HG02623 (cell line): ENCODE data around the gene SCAPER.

Experiments
- ATAC-seq: cut with Tn5 transposase; IDR thresholded peaks from one replicate; pipeline ENCODE4 v1.9.1; 2021; ENCODE audit warnings: moderate library complexity; ENCODE audit not compliant: unreplicated experiment

Gene SCAPER, protein sequence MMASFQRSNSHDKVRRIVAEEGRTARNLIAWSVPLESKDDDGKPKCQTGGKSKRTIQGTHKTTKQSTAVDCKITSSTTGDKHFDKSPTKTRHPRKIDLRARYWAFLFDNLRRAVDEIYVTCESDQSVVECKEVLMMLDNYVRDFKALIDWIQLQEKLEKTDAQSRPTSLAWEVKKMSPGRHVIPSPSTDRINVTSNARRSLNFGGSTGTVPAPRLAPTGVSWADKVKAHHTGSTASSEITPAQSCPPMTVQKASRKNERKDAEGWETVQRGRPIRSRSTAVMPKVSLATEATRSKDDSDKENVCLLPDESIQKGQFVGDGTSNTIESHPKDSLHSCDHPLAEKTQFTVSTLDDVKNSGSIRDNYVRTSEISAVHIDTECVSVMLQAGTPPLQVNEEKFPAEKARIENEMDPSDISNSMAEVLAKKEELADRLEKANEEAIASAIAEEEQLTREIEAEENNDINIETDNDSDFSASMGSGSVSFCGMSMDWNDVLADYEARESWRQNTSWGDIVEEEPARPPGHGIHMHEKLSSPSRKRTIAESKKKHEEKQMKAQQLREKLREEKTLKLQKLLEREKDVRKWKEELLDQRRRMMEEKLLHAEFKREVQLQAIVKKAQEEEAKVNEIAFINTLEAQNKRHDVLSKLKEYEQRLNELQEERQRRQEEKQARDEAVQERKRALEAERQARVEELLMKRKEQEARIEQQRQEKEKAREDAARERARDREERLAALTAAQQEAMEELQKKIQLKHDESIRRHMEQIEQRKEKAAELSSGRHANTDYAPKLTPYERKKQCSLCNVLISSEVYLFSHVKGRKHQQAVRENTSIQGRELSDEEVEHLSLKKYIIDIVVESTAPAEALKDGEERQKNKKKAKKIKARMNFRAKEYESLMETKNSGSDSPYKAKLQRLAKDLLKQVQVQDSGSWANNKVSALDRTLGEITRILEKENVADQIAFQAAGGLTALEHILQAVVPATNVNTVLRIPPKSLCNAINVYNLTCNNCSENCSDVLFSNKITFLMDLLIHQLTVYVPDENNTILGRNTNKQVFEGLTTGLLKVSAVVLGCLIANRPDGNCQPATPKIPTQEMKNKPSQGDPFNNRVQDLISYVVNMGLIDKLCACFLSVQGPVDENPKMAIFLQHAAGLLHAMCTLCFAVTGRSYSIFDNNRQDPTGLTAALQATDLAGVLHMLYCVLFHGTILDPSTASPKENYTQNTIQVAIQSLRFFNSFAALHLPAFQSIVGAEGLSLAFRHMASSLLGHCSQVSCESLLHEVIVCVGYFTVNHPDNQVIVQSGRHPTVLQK (N-terminal part only)

DNA sequence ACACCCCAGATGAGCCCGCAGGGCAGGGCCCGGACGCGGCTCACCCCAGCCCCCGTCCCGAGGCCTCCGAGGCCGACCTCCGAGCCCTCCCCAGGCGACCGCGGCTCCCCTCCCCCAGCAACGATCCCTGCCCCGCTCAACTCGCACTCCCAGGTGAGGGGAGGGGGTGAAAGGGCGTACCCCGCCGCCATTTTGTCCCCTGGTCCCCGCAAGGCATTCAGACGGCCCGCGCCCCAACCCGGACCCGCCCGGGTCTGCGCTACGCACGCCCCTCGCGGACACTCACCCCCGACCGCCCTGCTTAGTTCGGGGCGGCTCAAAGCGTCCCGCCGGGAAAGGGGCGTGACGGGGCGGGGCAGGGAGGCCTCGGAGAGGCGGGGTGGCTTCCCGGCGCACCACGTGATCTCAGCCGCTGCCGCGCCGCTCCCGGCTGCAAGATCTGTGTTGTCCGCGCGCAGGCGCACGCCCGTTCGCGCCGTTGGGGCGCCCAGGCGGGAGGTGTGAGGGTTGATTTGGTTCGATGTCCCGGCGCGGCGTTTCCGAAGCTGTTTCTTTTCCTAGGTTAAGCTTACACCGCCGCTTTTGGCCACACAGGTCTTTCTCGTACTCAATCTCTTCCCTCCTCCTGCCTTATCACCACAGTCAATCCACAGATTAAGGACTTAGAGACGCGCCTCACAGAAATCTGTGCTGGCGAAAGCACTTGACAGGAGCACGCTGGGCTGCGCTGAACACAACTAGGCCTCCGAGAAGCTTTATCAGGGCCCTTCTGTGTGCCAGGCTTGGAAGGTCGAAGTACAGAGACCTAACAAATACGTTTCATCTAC is at the start of gene SCAPER:
Gene SCAPER (minus strand): TSS at position 328 of the 827 bp plus-strand sequence. CDS start 21,523 bp downstream, outside the sequence.
- peak; percentile 83 for ATAC-seq

DNA sequence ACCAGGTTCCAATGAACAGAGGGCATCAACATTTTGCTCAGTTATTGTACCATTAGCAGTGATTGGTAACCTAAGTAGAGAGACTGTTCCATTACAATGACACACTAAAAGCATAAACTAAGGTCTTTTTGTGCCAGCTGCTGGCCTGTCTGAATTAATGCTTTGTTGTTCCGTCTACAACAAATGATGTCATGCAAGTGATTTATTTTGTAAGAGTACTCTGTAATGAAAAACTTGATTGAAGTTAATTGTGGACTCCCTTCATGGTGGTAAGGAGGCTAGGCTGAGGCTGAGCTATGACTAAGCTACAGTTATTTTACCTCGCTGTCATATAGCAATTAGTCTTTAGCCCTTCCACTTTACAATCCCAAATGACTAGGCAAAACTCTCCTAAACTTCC is 49.6 kb upstream of the SCAPER start:
- ATAC-seq: no peak

DNA sequence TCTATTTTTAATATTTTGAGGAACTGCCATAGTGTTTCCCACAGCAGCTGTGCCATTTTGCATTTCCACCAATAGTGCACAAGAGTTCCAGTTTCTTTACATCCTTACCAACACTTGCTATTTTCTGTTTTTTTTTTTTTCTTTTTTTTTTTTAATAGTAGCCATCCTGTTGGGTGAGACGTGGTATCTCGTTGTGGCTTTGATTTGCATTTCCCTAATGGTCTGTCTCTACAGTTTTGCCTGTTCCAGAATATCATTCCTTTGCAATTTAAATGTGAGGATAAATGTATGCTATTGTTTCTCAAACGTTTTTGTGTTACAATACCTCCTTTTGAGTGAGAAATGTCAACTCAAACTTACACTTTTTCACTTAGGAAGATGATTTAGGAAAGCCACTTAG is 48.8 kb upstream of the SCAPER start:
- no peak for ATAC-seq

- ATAC-seq: no peak
Measured at GRCh38 chr15:76951220-76951619, 46.1 kb upstream of the SCAPER start.

DNA sequence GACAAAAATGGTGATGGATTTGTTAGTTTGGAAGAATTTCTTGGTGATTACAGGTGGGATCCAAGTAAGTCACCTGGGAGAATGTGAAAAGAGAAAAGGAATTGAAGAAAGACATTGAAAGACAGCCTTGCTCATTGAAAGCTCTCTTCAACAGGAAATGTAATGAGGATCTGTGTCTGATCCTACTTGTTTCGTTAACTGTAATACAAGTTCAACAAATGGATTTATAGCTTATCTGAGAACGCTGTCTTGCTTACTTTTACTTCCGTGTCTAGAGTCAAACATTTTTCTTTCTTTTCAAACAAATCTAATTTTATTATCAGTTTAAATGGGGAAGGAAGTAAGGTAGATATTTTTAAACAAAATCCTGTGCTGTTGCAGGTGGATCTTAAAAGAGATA is 42.3 kb upstream of the SCAPER start:
- no peak for ATAC-seq

- ATAC-seq: no peak
Measured at GRCh38 chr15:76945494-76946093, 40.5 kb upstream of the SCAPER start.

- no peak for ATAC-seq
Measured at GRCh38 chr15:76942331-76942730, 37.2 kb upstream of the SCAPER start.

- ATAC-seq: no peak
Measured at GRCh38 chr15:76941636-76942035, 36.5 kb upstream of the SCAPER start.

DNA sequence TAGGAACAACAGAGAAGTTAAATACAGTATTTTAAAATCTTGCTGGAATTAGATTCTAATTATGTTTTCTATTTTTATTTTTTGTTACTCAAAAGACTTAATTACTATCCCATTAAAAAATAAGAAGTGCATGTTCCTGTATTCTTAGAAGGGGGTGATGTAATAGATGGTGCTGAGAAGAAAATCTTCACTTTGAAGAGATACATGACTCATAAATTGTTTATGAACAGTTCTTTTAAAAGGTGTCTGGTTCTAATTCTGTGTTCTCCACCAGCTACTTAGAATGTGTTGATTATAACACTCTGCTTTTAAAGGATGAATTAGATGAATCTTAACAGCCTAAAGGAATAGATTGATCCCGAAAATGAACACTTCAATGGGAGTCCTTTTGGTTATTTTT is 34.6 kb upstream of the SCAPER start:
- no peak for ATAC-seq

DNA sequence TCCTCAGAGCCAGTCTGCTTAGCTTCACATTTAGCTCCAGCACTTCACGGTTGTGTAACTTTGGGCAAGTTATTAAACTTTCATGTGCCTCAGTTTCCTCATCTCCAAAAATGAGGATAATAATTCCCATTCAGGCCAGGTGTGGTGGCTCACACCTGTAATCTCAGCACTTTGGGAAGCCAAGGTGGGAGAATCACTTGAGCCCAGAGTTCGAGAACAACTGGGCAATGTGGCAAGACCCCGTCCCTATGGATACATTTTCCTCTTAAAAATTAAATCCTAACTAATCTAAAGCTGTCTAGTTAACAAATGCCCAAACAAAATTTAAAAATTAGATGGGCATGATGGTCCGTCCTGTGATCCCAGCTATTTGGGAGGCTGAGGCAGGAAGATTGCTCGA is 33.6 kb upstream of the SCAPER start:
- no peak for ATAC-seq

- no peak for ATAC-seq
Measured at GRCh38 chr15:76936671-76937070, 31.5 kb upstream of the SCAPER start.

- no peak for ATAC-seq
Measured at GRCh38 chr15:76935620-76936019, 30.5 kb upstream of the SCAPER start.

DNA sequence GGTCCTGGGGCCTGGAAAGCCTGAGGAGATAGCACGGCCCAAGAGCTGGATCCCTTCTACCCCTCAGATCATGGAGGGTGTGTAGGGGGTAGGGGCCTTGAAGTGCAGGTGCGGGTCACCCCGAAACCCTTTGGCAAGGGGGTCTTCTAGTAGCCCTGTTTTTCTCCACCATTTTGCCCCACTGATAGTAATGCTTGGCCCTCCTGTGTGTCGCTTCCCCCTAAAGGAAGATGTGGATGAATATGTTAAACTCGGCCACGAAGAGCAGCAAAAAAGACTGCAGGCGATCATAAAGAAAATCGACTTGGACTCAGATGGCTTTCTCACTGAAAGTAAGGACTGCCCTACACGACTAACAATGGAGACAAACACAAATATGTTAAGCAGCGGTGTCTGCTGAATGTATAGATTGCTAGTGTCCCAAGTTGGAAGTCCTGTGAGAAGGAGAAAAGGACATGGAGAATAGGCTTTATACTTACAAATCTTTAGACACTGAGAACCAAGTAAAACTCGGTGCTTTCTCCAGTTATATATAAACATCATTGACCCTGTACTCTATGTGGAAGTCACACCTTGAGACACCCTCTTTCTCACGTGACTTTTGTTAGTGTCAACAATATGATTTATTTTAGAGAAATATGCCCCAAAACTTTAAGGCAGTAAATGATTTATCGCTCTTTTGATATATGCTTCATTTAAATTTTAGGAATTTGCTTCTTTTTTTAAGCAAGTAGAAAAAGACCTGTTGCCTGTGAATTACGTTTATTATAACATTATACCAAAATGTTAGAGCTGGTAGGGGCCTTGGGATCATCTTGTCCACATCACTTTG is 27.2 kb upstream of the SCAPER start:
- ATAC-seq: peak; percentile 3

- peak; percentile 97 for ATAC-seq
Measured at GRCh38 chr15:76931397-76932134, 26.4 kb upstream of the SCAPER start, which contains the start of gene RCN2. TSS of gene RCN2 (plus strand) at chr15:76931749. CDS start at chr15:76931842, 93 bp downstream.

DNA sequence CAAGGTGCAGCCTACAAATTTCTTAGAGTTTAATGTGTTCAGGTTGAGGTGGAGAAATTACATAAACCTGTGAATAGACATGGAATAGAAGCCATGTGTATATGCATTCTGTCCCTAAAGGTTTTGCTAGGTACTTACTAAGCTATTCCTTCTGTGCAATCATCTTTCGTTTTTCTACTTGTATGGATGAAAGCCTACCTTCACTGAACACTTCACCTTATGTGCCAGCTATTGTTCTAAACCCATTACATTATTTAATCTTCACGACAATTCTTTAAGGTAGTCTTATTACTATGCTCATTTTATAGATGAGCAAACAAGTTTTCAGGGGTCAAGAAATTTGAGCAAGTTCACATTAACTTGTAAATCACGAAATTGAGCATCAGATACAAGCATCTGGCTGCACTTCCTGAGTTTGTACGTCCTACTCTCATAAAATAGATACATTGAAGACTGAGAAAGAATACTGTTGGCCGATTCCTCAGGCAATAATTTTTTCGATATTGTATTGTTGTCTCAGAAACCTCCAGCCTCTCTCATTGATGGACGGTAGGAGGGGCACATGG is 25.8 kb upstream of the SCAPER start:
- no peak for ATAC-seq

DNA sequence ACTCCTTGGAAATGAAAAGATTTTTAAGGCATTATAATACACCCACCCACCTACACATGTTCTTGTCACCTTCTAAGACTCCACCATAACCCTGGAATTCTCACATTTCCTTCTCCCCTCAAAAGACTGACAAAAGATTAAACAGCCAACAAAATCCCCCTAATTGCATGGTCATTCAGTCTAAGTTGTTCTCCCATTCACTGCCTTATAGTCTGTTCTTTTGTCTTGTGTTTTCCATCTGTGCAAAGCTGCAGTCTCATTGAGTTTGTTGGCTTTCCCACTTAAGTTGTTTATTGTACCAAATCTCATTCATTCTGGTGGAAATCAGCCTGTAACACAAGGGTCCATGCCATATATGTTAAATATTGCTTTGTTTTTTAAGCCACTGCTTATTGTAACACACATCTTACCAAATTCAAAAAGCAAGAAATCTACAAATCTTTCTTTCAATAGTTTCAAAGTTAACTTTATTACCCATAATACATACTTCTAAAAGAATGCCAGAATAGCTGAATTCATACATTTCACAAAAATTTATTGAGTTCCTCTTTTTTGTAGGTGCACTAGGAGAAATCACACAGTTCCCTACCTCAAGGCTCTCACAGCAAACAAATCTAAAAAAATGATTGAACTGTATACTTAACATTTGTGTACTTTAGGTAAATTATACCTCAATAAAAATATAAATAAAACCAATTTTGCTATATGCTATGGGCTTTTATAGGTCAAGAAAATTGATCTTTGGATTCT is 24.0 kb upstream of the SCAPER start:
- ATAC-seq: no peak

GRCh38 chr15:76928201-76928600 is 23.1 kb upstream of the SCAPER start:
- no peak for ATAC-seq
